IPS DF 4.7 (cell line): ENCODE results near the gene TSHZ3.

Experiments
- DNase-seq: peaks from one replicate; pipeline ENCODE4 v3.0.0-alpha.2; 2013; ENCODE audit warnings: low spot score; ENCODE audit errors: extremely low read depth

The TSHZ3 gene

DNA sequence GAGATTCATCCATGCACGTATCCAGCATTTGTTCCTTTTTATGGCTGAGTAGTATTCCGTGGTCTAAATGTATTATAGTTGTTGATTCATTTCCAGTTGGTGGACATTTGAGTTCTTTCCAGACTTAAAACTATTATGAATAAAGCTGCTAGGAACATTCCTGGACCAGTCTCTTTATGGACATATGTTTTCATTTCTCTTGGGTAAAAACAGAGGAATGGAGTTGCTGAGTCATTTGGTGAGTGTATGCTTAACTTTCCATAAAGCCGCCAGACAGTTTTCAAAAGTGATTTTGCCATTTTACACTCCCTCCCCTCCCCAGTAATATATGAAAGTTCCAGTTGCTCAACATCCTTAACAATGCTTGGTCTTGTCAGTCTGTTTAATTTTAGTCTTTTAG lies 116.4 kb downstream of the TSHZ3 start:
- DNase-seq, result no peak

DNA sequence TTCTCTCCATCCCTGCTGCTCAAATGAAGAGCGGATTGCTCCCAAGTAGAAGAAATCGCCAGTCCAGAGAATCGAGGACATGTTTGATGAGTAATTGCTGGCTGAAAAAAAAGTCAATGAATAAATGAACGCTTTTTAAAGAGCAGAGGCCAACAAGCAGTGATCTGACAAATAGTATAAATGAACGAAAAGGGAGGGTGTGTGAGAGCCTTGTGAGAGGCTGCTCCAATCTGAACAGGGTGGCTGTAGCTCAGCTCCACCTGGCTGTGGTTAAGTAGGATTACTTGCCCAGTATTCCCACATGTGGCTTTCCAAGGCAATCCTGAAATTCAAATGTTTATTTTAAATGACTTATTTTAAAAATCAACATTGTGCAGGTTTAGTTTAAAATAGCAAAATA lies 117.1 kb downstream of the TSHZ3 start:
- DNase-seq, result no peak

DNA sequence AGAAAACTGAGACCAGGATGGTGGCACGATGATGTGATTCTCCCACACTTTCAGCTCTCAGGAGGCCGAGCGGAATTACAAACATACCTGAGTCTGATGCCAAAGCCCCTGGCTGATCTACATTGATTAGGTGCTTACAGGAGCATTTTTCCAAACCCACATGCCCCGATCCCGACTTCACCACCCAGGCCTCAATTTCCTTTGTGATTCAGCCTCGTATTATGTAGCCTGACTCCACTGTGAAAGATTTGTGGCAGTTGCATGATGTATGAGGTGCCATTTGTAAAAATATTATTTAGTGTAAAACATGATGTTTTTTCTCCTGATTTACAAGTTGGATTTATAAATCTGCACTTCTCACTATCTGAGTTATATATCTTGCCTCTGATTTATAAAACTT lies 118.0 kb downstream of the TSHZ3 start:
- DNase-seq, result no peak

DNA sequence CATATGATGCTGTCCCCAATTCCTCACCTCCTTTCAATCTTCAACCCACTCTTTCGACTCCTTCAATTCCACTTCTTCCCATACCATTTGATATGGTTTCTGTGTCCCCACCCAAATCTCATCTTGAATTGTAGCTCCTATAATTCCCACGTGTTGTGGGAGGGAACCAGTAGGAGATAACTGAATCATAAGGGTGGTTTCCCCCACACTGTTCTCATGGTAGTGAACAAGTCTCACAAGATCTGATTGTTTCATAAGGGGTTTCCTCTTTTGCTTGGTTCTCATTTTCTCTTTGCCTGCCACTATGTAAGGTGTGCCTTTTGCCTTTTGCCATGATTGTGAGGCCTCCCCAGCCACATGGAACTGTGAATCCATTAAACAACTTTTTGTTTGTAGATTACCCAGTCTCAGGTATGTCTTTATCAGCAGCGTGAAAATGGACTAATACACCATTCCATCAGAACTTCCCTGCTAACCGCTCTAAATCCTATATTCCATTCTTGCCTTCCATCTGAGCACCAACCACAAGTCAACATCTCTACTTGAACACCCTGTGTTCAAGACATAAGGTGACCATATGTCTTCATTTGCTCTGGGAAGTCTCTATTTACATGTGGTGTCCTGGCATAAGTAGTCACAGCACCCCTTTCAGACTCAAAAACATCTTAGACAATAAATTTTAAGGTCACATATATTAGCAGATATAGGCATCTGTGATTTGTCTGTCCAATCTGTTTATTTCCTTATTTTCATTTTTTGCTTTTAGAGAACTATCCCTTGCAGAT lies 122.9 kb downstream of the TSHZ3 start:
- DNase-seq, result no peak
